Pulmonary artery endothelial cell (primary cell): ENCODE results near the gene NDUFS7. TPM values are rescaled to one million over a fixed set of nuclear protein-coding genes. Genes with fewer than 3 reads are reported as not detected.
"Not testable (repeated sequence)": the region's sequence is repeated elsewhere in the genome, so short reads cannot be mapped to it uniquely, and the experiment has no call there.

Experiments
- DNase-seq: peaks from one replicate; pipeline ENCODE4 v3.0.0-alpha.2; 2011; ENCODE audit warnings: low read depth, low spot score
- total RNA-seq: library from RNA; depleted of rRNA; stranded (reverse); fragments of >200 nt; gene quantifications from 2 replicates; pipeline ENCODE4 v1.2.3, GENCODE V29; 2014

The NDUFS7 gene
- total RNA-seq, 1 donor from 2014 or later, result 68.7 TPM

DNA sequence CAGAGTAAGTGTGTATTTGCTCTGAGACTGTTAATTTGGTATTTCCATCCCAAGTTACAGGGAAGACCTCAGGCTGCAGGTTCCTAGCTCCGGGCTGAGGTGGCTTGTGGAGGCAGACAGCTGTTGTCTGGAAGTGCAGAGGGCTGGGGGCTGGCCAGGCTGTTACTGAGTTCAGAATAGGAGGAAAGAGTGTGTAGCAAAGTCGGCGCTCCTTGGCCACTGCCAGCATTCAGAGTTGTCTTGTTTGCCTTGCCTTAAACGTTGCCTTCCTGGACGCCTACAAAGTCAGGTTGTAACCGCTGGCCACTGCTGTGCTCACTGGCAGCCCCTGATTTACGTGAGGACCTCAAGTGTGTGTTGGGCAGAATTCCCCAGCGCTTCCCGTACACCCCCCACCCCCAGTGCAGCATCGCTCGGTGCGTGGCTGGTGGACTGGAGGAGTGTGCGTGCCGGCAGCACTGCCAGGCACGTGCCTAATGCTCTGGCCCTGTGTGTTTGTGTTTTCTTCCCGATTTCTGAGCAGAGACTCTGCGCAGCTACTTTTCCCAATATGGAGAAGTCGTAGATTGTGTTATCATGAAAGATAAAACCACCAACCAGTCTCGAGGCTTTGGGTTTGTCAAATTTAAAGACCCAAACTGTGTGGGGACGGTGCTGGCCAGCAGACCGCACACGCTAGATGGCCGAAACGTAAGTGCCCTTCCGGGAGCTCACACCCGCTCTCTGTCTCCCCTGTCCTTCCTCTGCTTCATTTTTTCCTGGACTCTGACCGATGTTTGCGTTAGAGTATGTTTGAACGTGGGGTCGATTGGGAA is 34.2 kb downstream of the NDUFS7 start:
- no peak for DNase-seq

DNA sequence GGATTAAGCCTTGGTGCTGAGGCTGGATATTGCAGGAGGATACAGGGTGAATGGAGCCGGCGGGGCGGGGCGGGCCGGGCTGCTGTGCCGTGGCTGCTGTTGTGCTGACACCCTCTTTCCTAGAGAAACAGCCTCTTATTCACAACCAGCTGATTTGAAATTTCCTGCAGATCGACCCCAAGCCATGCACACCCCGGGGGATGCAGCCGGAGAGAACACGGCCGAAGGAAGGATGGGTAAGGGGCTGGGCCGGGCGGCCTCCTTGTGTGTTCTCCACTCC is 34.7 kb downstream of the NDUFS7 start:
- DNase-seq, result no peak

DNA sequence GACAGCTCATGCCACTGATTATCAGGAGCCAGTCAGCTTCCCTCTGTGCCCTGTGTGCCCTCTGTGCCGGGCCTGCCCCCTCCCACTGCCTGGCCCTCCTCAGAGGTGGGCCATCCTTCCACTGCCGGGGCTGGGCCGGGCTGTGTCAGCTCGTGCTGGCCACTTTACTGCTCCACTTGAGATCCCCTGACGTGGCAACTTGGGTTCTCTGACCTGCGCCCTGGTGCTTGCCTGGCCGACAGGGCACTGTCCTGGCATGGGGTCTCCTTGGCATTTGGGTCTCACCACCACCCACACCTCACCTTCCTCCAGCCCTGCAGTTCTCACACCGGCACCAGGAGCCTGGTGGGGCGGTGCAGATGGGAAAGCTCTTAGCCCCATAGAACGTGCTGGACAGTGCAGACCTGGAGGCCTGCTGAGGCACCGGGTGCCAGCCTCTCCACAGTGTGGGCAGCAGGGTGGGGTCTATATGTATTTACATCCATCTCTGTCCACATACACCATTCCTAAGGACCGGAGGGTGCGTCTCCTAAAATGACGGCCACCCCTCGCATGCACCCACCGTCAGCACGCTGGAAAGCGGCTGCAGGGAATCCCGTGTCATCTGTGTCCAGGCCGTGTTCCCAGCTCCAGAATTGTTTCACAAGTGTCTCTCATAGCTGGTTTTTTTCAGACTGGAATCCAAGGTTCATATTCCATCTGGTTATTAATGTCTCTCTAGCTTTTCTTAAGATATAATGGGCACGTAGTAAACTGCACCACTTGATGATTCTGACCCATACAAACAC is 35.4 kb downstream of the NDUFS7 start:
- no peak for DNase-seq

GRCh38 chr19:1420085-1420484 is 36.4 kb downstream of the NDUFS7 start:
- DNase-seq, result not testable (repeated sequence)

DNA sequence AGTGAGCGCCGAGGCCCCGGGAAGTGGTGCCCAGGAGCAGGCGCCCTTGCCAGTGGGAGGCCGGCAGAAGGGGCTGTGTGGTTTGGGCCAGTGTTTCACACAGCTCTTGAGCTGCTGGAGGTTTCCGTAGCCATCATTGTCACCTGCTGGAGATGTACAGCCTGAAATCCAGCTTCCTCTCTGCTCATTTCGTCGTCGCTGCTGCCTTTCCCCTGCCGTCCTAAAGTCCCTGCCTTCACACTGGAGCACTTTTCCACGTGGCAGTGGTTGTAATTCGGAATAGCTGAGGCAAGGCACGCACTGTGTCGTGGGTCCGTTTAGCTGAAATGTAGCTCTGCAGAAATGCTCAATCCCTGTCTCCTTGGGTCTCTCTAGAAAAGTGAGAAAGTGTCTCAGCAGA is 36.9 kb downstream of the NDUFS7 start:
- no peak for DNase-seq

GRCh38 chr19:1421218-1421957 is 37.7 kb downstream of the NDUFS7 start:
- no peak for DNase-seq

DNA sequence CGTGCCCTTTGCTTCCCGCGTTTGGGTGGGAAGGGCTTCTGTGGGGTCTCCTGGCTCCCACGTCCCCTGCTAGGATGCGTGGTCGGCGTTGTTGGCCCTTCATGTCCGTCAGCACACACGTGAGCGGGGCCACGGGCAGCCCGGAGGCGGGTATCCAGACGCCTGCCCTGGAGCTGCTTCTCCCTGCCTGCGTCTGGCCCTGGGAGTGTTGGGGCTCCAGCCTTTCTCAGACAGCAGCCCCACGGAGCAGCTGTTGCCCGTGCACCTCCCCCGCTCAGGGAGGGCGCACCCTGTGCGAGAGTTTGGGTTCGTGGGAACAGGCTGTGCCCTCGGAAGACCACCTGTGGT is 38.2 kb downstream of the NDUFS7 start:
- DNase-seq, result no peak

- no peak for DNase-seq
These were observed 38.7 kb downstream of the NDUFS7 start for GRCh38 chr19:1422360-1422759.

GRCh38 chr19:1422943-1423342 is 39.2 kb downstream of the NDUFS7 start:
- DNase-seq, result no peak

- DNase-seq, result no peak
These were observed 39.9 kb downstream of the NDUFS7 start for GRCh38 chr19:1423436-1424191.

GRCh38 chr19:1424192-1424955 is 40.7 kb downstream of the NDUFS7 start:
- DNase-seq, result no peak

GRCh38 chr19:1425102-1425837 is 41.6 kb downstream of the NDUFS7 start:
- DNase-seq, result no peak

- no peak for DNase-seq
These were observed 42.2 kb downstream of the NDUFS7 start for GRCh38 chr19:1425902-1426301.

DNA sequence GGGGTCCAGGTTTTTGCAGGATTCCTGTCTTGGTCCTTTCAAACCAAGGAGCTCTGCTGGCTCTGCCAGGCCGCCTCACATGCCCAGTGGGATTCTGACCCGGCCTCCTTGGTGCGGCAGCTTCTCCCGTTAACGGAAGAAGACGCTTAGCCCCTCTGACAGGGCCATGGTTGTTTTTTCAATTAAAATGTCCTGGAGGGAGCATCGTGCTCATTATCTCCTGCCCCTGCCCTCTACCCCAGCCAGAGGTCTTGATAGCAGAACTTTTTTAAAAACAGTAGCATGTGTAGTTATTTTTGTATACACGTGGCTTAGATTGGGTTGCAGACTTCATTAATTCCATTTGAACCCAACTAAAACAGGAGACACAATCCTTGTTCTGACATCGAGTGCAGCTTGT is 43.0 kb downstream of the NDUFS7 start:
- no peak for DNase-seq

- no peak for DNase-seq
These were observed 43.7 kb downstream of the NDUFS7 start for GRCh38 chr19:1427221-1427920.

GRCh38 chr19:1428738-1429391 is 45.2 kb downstream of the NDUFS7 start:
- no peak for DNase-seq

DNA sequence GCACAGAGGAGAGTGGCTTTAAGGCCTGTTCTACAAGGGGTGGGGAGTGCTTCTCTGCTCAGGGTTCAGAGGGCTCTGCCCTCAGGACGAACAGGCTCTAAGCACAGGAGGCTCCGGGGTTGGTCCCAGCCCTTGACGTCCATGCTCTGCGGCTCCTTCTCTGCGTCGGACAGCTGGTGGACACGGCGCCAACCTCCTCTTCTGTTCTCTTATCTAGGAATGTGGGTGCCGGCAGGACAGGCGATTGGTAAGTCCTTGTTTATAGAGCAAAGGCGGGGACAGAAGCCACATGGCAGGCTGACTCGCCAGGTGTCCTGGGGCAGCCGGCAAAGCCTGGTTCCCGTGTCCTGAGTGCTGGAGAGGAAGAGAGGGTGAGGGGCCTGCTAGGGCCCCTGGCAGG is 46.0 kb downstream of the NDUFS7 start:
- DNase-seq, result no peak

- no peak for DNase-seq
These were observed 46.5 kb downstream of the NDUFS7 start for GRCh38 chr19:1430246-1430645.
